Smooth muscle cell (in vitro differentiated cells): ENCODE data around the gene CDIP1. TPM values are rescaled to one million over a fixed set of nuclear protein-coding genes. Genes with fewer than 3 reads are reported as not detected.

Experiments
- DNase-seq: peaks from one replicate; lab custom pipeline; 2025; ENCODE audit not compliant: unreplicated experiment; lab: John Stamatoyannopoulos, UW
- H2AFZ ChIP-seq: fragments of 200-600 bp; sonication (generic); 2 replicates; pipeline ENCODE4 v1.6.0; 2016; ENCODE audit warnings: antibody characterized with exemption, low read depth, mild to moderate bottlenecking
- H3F3A ChIP-seq: fragments of 200-600 bp; sonication (generic); 2 replicates; pipeline ENCODE4 v1.6.0; 2017; ENCODE audit warnings: antibody characterized with exemption, low read depth
- H3K27ac ChIP-seq: fragments of 200-600 bp; sonication (generic); 2 replicates; pipeline ENCODE4 v1.5.1; 2016; ENCODE audit warnings: low read depth, mild to moderate bottlenecking
- H3K27me3 ChIP-seq: fragments of 200-600 bp; sonication (generic); 2 replicates; pipeline ENCODE4 v1.6.1; 2016; ENCODE audit warnings: low read depth, mild to moderate bottlenecking
- H3K36me3 ChIP-seq: fragments of 200-600 bp; sonication (generic); 2 replicates; pipeline ENCODE4 v1.5.1; 2016; ENCODE audit warnings: low read depth
- H3K4me1 ChIP-seq: fragments of 200-600 bp; sonication (generic); 2 replicates; pipeline ENCODE4 v1.5.1; 2016; ENCODE audit warnings: low read depth
- H3K4me2 ChIP-seq: fragments of 200-600 bp; sonication (generic); 2 replicates; pipeline ENCODE4 v1.6.0; 2016; ENCODE audit warnings: mild to moderate bottlenecking
- H3K4me3 ChIP-seq: fragments of 200-600 bp; sonication (generic); 2 replicates; pipeline ENCODE4 v1.5.1; 2016; ENCODE audit warnings: mild to moderate bottlenecking
- H3K79me2 ChIP-seq: fragments of 200-600 bp; sonication (generic); 2 replicates; pipeline ENCODE4 v1.6.0; 2016; ENCODE audit warnings: low read depth, mild to moderate bottlenecking
- H3K9ac ChIP-seq: fragments of 200-600 bp; sonication (generic); 2 replicates; pipeline ENCODE4 v1.6.0; 2016; ENCODE audit warnings: low read depth
- H3K9me3 ChIP-seq: fragments of 200-600 bp; sonication (generic); replicated peaks from 2 replicates; pipeline ENCODE4 v1.5.1; 2016; ENCODE audit warnings: low read depth
- H4K20me1 ChIP-seq: fragments of 200-600 bp; sonication (generic); 2 replicates; pipeline ENCODE4 v1.6.0; 2016; ENCODE audit warnings: low read depth
- WGBS: methylation state at CpG from one replicate; pipeline ENCODE4 v1.1.7; 2016; ENCODE audit warnings: low lambda C conversion rate; 5-methylcytosine and 5-hydroxymethylcytosine counted together
- polyA plus RNA-seq: library from polyadenylated mRNA; unstranded; fragments of >200 nt; fragmentation: Nextera tagmentation; extraction: Ambion mirVana; gene quantifications from 2 replicates; pipeline ENCODE4 v1.2.1, GENCODE V29; 2016
- total RNA-seq: library from RNA; depleted of rRNA; stranded (reverse); fragments of >200 nt; gene quantifications from 2 replicates; pipeline ENCODE4 v1.2.3, GENCODE V29; 2014
- TF ChIP-seq, protein P1 (sequence below): fragments of 200-600 bp; sonication (generic); IDR thresholded peaks from 2 replicates; pipeline ENCODE4 v1.5.1; 2017; ENCODE audit warnings: borderline replicate concordance, mild to moderate bottlenecking, antibody characterized with exemption; ENCODE audit not compliant: insufficient read depth, poor library complexity, severe bottlenecking

The CDIP1 gene
- total and polyA plus RNA-seq, 2 experiments from 2014 or later = 19.7 to 36.9 TPM

DNA sequence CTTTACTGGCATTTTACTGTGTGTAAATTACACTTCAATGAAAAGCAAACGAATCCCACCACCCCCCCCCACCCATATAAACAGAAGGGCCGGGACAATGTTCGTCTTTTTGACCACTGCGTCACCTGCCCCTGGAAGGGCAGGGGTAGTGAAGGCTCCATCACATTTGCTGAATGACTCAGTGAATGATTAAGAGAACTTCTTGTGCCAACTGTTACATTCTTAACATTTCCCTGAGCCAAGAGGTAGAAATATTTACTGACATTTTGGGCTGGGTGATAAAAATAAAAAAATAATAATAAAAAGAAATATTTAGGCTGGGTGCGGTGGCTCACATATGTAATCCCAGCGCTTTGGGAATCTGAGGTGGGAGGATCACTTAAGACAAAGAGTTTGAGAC is 41.7 kb upstream of the CDIP1 start:
- Histone ChIP-seq H3K4me1 (no peaks in the 10 kb centered on the region), H3K27ac (no peak overlapping the region), H3K36me3 (no peaks in the 10 kb centered on the region), H3K27me3 (no peaks in the 10 kb centered on the region), H3K4me2 (no peak overlapping the region), H3K4me3 (no peak overlapping the region), H4K20me1 (no peaks in the 10 kb centered on the region), H3F3A (no peaks in the 10 kb centered on the region), H3K79me2 (no peaks in the 10 kb centered on the region), H2AFZ (no peak overlapping the region), H3K9me3 (no peaks in the 10 kb centered on the region), H3K9ac (no peak overlapping the region)
- TF ChIP-seq, protein P1, sequence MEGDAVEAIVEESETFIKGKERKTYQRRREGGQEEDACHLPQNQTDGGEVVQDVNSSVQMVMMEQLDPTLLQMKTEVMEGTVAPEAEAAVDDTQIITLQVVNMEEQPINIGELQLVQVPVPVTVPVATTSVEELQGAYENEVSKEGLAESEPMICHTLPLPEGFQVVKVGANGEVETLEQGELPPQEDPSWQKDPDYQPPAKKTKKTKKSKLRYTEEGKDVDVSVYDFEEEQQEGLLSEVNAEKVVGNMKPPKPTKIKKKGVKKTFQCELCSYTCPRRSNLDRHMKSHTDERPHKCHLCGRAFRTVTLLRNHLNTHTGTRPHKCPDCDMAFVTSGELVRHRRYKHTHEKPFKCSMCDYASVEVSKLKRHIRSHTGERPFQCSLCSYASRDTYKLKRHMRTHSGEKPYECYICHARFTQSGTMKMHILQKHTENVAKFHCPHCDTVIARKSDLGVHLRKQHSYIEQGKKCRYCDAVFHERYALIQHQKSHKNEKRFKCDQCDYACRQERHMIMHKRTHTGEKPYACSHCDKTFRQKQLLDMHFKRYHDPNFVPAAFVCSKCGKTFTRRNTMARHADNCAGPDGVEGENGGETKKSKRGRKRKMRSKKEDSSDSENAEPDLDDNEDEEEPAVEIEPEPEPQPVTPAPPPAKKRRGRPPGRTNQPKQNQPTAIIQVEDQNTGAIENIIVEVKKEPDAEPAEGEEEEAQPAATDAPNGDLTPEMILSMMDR = no peak
- DNase-seq = no peak
- 76% methylated on average over 5 of the region's 6 CpGs for WGBS

DNA sequence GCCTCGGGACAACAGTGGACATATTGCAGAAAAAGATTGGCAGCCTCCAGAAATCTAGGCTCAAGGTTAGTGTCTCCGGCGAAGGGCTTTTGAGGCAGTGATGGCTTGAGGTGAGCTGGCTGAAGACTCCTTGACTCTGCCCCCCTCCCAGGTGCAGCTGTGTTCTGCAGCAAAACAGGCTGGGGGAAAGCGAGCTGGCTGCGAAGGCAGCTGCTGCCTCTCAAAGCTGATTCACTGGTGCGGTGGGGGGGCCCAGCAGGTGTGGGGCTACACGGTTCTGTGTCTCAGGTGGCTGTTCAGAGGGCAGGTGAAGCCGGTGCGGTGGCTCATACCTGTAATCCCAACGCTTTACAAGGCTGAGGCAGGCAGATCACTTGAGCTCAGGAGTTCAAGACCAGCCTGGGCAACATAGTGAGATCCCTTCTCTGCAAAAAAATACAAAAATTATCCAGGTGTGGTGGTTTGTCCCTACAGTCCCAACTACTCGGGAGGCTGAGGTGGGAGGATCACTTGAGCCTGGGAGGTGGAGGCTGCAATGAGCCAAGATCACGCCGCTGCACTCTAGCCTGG is 40.5 kb upstream of the CDIP1 start:
- TF ChIP-seq, protein P1 = no peak

DNA sequence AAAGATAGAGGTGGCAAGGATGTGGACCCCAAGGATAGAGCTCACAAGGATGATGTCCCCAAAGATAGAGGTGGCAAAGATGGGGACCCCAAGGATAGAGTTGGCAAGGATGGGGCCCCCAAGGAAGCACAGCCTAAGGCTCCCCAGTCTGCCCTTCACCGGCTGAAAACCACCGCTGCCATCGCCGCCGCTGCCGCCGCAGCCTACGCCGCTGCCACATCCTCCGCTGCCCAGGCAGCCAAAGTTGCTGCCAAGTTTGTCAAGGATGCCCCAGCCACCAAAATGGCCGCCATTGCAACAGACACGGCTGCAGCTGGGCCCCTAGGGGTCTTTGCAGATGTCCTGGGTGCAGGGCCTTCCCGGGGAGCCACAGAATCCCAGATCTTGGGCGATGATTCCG is 37.4 kb upstream of the CDIP1 start:
- no peak overlapping the region for H3K27ac ChIP-seq
- H3K4me2 ChIP-seq = no peak overlapping the region
- no peaks in the 10 kb centered on the region for H3K27me3 ChIP-seq
- DNase-seq = no peak
- no peaks in the 10 kb centered on the region for H4K20me1 ChIP-seq
- no peak overlapping the region for H2AFZ ChIP-seq
- H3K9me3 ChIP-seq = no peaks in the 10 kb centered on the region
- H3K4me3 ChIP-seq = no peak overlapping the region
- no peaks in the 10 kb centered on the region for H3K4me1 ChIP-seq
- no peaks in the 10 kb centered on the region for H3K36me3 ChIP-seq
- no peak overlapping the region for H3K9ac ChIP-seq
- 98% methylated on average over 15 of the region's 15 CpGs for WGBS
- TF ChIP-seq, protein P1 = no peak
- no peaks in the 10 kb centered on the region for H3F3A ChIP-seq
- H3K79me2 ChIP-seq = no peaks in the 10 kb centered on the region

More for the DNA sequence above, 40.5 kb upstream of the CDIP1 start:
- no peak for DNase-seq
- H3K27me3 ChIP-seq = no peaks in the 10 kb centered on the region
- H3K27ac ChIP-seq = no peak overlapping the region
- H4K20me1 ChIP-seq = no peaks in the 10 kb centered on the region
- H3K4me2 ChIP-seq = no peak overlapping the region
- H3F3A ChIP-seq = no peaks in the 10 kb centered on the region
- WGBS = 90% methylated on average over 13 of the region's 13 CpGs
- H3K9me3 ChIP-seq = no peaks in the 10 kb centered on the region
- no peaks in the 10 kb centered on the region for H3K4me1 ChIP-seq
- no peak overlapping the region for H3K9ac ChIP-seq
- H2AFZ ChIP-seq = no peak overlapping the region
- no peaks in the 10 kb centered on the region for H3K36me3 ChIP-seq
- H3K4me3 ChIP-seq = no peak overlapping the region
- H3K79me2 ChIP-seq = no peaks in the 10 kb centered on the region
